WTC11 (cell line): Measurements from ENCODE around the gene FGD6. TPM values are rescaled to one million over a fixed set of nuclear protein-coding genes. Genes with fewer than 3 reads are reported as not detected.
"Not testable (repeated sequence)": the region's sequence is repeated elsewhere in the genome, so short reads cannot be mapped to it uniquely, and the experiment has no call there.

Source experiments
- ATAC-seq: fragments of 200-7000 bp; cut with Tn5 transposase; 2 replicates; pipeline ENCODE4 v1.10.0; 2021; ENCODE audit warnings: mild to moderate bottlenecking, moderate library complexity
- CTCF ChIA-PET: fragments of 300-600 bp; sonication (Branson Sonifier 250); formaldehyde crosslinking; loops from one replicate; lab custom pipeline; 2021; ENCODE audit warnings: antibody characterized with exemption; lab: Charles Lee
- POLR2A ChIA-PET: fragments of 350-600 bp; sonication (Branson Sonifier 250); formaldehyde crosslinking; loops from one replicate; lab custom pipeline; 2021; ENCODE audit warnings: antibody characterized with exemption; lab: Charles Lee
- DNase-seq: peaks from one replicate; pipeline ENCODE4 v3.0.0; 2021; ENCODE audit warnings: low spot score
- H3K27ac Mint-ChIP-seq: 2 replicates; pipeline ENCODE4 v1.8.0; 2021; ENCODE audit warnings: mixed read lengths
- H3K27me3 Mint-ChIP-seq: 2 replicates; pipeline ENCODE4 v1.8.0; 2021; ENCODE audit warnings: low read depth, mild to moderate bottlenecking, moderate library complexity, mixed read lengths
- H3K36me3 Mint-ChIP-seq: 2 replicates; pipeline ENCODE4 v1.8.0; 2021; ENCODE audit warnings: mixed read lengths
- H3K4me1 Mint-ChIP-seq: 2 replicates; pipeline ENCODE4 v1.8.0; 2022; ENCODE audit warnings: mixed read lengths
- H3K4me3 Mint-ChIP-seq: 2 replicates; pipeline ENCODE4 v1.8.0; 2021; ENCODE audit warnings: mild to moderate bottlenecking, moderate library complexity, mixed read lengths
- H3K9me3 Mint-ChIP-seq: 2 replicates; pipeline ENCODE4 v1.8.0; 2021; ENCODE audit warnings: mixed read lengths
- FOXJ3 ChIP-seq: sonication (generic); formaldehyde crosslinking; IDR thresholded peaks from 2 replicates; pipeline ENCODE4 v1.9.0; 2021; ENCODE audit warnings: missing genetic modification reagents, mild to moderate bottlenecking, borderline replicate concordance
- GABPB1 ChIP-seq: sonication (generic); formaldehyde crosslinking; IDR thresholded peaks from 2 replicates; pipeline ENCODE4 v1.8.1; 2023; ENCODE audit warnings: mild to moderate bottlenecking, missing genetic modification reagents
- IRF2 ChIP-seq: sonication (generic); formaldehyde crosslinking; IDR thresholded peaks from 2 replicates; pipeline ENCODE4 v1.8.0; 2022; ENCODE audit warnings: low read depth, missing genetic modification reagents, borderline replicate concordance
- JAZF1 ChIP-seq: fragments of 250-450 bp; sonication (Bioruptor Pico); IDR thresholded peaks from 2 replicates; pipeline ENCODE4 v1.9.0; 2021; ENCODE audit warnings: moderate library complexity, mild to moderate bottlenecking, inconsistent platforms
- KAT7 ChIP-seq: sonication (generic); formaldehyde crosslinking; IDR thresholded peaks from 2 replicates; pipeline ENCODE4 v1.8.1; 2023; ENCODE audit warnings: missing genetic modification reagents, mild to moderate bottlenecking, borderline replicate concordance
- NR2C2 ChIP-seq: sonication (generic); formaldehyde crosslinking; IDR thresholded peaks from 2 replicates; pipeline ENCODE4 v1.8.0; 2022; ENCODE audit warnings: mild to moderate bottlenecking, missing genetic modification reagents
- NR3C1 ChIP-seq: sonication (generic); formaldehyde crosslinking; conservative IDR thresholded peaks from 2 replicates; pipeline ENCODE4 v1.8.1; 2023; ENCODE audit warnings: low read depth, mild to moderate bottlenecking, missing genetic modification reagents
- OVOL2 ChIP-seq: fragments of 250-450 bp; sonication (Bioruptor Pico); IDR thresholded peaks from 2 replicates; pipeline ENCODE4 v1.9.0; 2021; ENCODE audit warnings: mild to moderate bottlenecking, borderline replicate concordance
- ZNF232 ChIP-seq: sonication (generic); formaldehyde crosslinking; IDR thresholded peaks from 2 replicates; pipeline ENCODE4 v1.8.0; 2022; ENCODE audit warnings: mild to moderate bottlenecking, missing genetic modification reagents
- total RNA-seq: library from RNA; stranded (reverse); gene quantifications from 3 replicates; pipeline ENCODE4 v1.2.3, GENCODE V29; 2021
- TF ChIP-seq, protein P1 (sequence below): sonication (generic); formaldehyde crosslinking; IDR thresholded peaks from 2 replicates; pipeline ENCODE4 v1.8.1; 2022; ENCODE audit warnings: missing genetic modification reagents, borderline replicate concordance
- TF ChIP-seq, protein P2 (sequence below): sonication (generic); formaldehyde crosslinking; IDR thresholded peaks from 2 replicates; pipeline ENCODE4 v1.8.0; 2023; ENCODE audit warnings: mild to moderate bottlenecking, missing genetic modification reagents
- TF ChIP-seq, protein P3 (sequence below): sonication (generic); formaldehyde crosslinking; IDR thresholded peaks from 2 replicates; pipeline ENCODE4 v1.8.1; 2023; ENCODE audit warnings: mild to moderate bottlenecking, missing genetic modification reagents, moderate library complexity
- TF ChIP-seq, protein P4 (sequence below): fragments of 250-450 bp; sonication (Bioruptor Pico); conservative IDR thresholded peaks from 2 replicates; pipeline ENCODE4 v1.9.0; 2021; ENCODE audit warnings: mild to moderate bottlenecking
- TF ChIP-seq, protein P5 (sequence below): sonication (generic); formaldehyde crosslinking; IDR thresholded peaks from 2 replicates; pipeline ENCODE4 v1.8.0; 2023; ENCODE audit warnings: missing genetic modification reagents, mild to moderate bottlenecking, borderline replicate concordance
- TF ChIP-seq, protein P6 (sequence below): fragments of 250-450 bp; sonication (Bioruptor Pico); IDR thresholded peaks from 2 replicates; pipeline ENCODE4 v1.9.0; 2021; ENCODE audit warnings: mild to moderate bottlenecking, borderline replicate concordance

Gene FGD6
- total RNA-seq, 1 experiment from 2014 or later: 28.2 TPM

DNA sequence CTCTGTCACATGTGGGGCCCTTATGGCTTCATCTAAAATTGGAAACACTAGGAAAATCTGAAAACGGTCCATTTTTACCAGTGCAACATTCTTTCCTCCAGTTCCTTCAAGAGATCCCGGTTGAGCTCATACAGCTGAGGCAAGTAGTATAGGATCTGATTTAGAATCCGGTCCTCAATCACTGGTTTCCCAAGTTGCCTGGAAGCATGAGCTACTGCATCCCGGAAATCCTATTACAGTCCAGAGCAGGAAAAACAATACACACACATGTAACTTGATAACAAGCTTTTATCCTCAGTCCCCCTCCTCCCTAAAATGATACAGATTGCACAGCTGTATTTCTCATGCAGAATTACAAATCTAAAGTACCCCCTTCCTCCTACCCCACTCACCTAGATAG lies 76.0 kb downstream of the FGD6 start (continued):
- TF ChIP-seq, protein P1, sequence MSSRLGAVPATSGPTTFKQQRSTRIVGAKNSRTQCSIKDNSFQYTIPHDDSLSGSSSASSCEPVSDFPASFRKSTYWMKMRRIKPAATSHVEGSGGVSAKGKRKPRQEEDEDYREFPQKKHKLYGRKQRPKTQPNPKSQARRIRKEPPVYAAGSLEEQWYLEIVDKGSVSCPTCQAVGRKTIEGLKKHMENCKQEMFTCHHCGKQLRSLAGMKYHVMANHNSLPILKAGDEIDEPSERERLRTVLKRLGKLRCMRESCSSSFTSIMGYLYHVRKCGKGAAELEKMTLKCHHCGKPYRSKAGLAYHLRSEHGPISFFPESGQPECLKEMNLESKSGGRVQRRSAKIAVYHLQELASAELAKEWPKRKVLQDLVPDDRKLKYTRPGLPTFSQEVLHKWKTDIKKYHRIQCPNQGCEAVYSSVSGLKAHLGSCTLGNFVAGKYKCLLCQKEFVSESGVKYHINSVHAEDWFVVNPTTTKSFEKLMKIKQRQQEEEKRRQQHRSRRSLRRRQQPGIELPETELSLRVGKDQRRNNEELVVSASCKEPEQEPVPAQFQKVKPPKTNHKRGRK (CRISPR knock-in tag): no peak
- TF ChIP-seq KAT7 (no peak), NR3C1 (no peak), OVOL2 (CRISPR knock-in tag) (no peak), FOXJ3 (CRISPR knock-in tag) (no peak)
- TF ChIP-seq, protein P2, sequence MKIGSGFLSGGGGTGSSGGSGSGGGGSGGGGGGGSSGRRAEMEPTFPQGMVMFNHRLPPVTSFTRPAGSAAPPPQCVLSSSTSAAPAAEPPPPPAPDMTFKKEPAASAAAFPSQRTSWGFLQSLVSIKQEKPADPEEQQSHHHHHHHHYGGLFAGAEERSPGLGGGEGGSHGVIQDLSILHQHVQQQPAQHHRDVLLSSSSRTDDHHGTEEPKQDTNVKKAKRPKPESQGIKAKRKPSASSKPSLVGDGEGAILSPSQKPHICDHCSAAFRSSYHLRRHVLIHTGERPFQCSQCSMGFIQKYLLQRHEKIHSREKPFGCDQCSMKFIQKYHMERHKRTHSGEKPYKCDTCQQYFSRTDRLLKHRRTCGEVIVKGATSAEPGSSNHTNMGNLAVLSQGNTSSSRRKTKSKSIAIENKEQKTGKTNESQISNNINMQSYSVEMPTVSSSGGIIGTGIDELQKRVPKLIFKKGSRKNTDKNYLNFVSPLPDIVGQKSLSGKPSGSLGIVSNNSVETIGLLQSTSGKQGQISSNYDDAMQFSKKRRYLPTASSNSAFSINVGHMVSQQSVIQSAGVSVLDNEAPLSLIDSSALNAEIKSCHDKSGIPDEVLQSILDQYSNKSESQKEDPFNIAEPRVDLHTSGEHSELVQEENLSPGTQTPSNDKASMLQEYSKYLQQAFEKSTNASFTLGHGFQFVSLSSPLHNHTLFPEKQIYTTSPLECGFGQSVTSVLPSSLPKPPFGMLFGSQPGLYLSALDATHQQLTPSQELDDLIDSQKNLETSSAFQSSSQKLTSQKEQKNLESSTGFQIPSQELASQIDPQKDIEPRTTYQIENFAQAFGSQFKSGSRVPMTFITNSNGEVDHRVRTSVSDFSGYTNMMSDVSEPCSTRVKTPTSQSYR (CRISPR knock-in tag): no peak

DNA sequence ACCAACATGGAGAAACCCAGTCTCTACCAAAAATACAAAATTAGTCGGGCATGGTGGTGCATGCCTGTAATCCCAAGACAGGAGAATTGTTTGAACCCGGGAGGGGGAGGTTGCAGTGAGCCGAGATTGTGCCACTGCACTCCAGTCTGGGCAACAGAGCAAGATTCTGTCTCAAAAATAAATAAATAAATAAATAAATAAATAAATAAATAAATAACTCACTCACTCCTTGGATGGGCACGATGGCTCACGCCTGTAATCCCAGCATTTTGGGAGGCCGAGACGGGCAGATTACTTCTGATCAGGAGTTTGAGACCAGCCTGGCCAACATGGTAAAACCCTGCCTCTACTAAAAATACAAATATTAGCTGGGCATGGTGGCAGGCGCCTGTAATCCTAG lies 79.2 kb downstream of the FGD6 start:
- H3K27me3 Mint-ChIP-seq, CTCF ChIA-PET, H3K9me3 Mint-ChIP-seq, DNase-seq, H3K4me3 Mint-ChIP-seq, H3K4me1 Mint-ChIP-seq, ATAC-seq, POLR2A ChIA-PET, H3K27ac Mint-ChIP-seq: not testable (repeated sequence)
- H3K36me3 Mint-ChIP-seq: peaks cover 33% of the 10 kb centered on the region

DNA sequence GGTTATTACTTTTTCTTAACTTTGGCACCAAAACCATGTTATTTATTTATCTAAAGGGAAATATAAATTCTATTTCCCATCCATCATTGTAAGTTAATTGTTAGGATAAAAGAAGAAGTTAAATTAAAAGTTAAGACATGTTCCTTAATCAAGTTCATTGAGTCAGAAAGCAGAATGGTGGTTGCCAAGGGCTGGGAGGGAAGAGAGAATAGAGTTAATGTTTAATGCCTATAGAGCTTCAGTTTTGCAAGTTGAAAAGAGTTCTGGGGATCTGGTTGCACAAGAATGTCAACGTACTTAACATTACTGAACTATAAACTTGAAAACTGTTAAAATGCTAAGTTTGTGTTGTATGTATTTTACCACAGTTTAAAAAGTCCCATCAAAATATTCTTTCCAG lies 80.7 kb downstream of the FGD6 start:
- CTCF ChIA-PET: no interaction called here
- POLR2A ChIA-PET: no interaction called here
- no peaks in the 10 kb centered on the region for H3K27me3 Mint-ChIP-seq
- DNase-seq (no peak), ATAC-seq (no peak)
- no peak overlapping the region for H3K4me3 Mint-ChIP-seq
- no peaks in the 10 kb centered on the region for H3K4me1 Mint-ChIP-seq
- H3K36me3 Mint-ChIP-seq: peaks cover 37% of the 10 kb centered on the region
- no peaks in the 10 kb centered on the region for H3K9me3 Mint-ChIP-seq
- peak overlapping the region; percentile 8; the same call in 1 of the 2 replicates for H3K27ac Mint-ChIP-seq
- TF ChIP-seq, protein P1 (CRISPR knock-in tag): no peak
- TF ChIP-seq, protein P3, sequence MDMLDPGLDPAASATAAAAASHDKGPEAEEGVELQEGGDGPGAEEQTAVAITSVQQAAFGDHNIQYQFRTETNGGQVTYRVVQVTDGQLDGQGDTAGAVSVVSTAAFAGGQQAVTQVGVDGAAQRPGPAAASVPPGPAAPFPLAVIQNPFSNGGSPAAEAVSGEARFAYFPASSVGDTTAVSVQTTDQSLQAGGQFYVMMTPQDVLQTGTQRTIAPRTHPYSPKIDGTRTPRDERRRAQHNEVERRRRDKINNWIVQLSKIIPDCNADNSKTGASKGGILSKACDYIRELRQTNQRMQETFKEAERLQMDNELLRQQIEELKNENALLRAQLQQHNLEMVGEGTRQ (CRISPR knock-in tag): no peak
- TF ChIP-seq, protein P4, sequence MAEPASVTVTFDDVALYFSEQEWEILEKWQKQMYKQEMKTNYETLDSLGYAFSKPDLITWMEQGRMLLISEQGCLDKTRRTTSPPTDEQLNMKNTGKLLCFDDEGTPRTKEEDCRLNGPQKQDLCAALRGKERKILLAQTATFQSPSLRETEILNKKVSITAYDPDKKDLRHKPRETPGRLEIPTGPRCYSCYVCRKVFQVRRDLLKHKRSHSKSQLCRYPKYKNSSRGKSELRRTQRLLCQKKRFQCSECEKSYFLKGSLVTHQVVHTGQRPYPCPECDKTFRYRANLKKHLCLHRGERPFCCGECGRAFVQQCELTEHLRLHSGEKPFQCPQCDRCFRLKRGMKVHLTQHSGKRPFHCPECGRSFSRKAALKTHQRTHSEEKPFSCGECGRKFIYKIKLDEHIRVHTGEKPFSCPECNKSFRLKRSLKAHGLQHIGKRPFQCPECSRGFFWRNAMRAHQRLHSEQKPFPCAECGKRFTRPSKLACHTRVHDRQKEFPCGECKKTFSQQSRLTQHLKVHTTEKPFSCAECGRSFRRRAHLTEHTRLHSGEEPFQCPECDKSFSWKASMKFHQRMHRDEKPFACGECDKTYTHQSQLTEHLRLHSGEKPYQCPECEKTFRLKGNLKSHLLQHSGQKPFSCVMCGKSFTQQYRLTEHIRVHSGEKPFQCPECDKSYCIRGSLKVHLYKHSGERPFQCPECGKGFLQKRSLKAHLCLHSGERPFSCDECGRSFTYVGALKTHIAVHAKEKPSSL (CRISPR knock-in tag): no peak
- TF ChIP-seq GABPB1 (CRISPR knock-in tag) (no peak), NR2C2 (CRISPR knock-in tag) (no peak), ZNF232 (no peak), IRF2 (no peak), JAZF1 (CRISPR knock-in tag) (no peak)
- TF ChIP-seq, protein P5, sequence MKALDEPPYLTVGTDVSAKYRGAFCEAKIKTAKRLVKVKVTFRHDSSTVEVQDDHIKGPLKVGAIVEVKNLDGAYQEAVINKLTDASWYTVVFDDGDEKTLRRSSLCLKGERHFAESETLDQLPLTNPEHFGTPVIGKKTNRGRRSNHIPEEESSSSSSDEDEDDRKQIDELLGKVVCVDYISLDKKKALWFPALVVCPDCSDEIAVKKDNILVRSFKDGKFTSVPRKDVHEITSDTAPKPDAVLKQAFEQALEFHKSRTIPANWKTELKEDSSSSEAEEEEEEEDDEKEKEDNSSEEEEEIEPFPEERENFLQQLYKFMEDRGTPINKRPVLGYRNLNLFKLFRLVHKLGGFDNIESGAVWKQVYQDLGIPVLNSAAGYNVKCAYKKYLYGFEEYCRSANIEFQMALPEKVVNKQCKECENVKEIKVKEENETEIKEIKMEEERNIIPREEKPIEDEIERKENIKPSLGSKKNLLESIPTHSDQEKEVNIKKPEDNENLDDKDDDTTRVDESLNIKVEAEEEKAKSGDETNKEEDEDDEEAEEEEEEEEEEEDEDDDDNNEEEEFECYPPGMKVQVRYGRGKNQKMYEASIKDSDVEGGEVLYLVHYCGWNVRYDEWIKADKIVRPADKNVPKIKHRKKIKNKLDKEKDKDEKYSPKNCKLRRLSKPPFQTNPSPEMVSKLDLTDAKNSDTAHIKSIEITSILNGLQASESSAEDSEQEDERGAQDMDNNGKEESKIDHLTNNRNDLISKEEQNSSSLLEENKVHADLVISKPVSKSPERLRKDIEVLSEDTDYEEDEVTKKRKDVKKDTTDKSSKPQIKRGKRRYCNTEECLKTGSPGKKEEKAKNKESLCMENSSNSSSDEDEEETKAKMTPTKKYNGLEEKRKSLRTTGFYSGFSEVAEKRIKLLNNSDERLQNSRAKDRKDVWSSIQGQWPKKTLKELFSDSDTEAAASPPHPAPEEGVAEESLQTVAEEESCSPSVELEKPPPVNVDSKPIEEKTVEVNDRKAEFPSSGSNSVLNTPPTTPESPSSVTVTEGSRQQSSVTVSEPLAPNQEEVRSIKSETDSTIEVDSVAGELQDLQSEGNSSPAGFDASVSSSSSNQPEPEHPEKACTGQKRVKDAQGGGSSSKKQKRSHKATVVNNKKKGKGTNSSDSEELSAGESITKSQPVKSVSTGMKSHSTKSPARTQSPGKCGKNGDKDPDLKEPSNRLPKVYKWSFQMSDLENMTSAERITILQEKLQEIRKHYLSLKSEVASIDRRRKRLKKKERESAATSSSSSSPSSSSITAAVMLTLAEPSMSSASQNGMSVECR (CRISPR knock-in tag): no peak
- TF ChIP-seq, protein P6, sequence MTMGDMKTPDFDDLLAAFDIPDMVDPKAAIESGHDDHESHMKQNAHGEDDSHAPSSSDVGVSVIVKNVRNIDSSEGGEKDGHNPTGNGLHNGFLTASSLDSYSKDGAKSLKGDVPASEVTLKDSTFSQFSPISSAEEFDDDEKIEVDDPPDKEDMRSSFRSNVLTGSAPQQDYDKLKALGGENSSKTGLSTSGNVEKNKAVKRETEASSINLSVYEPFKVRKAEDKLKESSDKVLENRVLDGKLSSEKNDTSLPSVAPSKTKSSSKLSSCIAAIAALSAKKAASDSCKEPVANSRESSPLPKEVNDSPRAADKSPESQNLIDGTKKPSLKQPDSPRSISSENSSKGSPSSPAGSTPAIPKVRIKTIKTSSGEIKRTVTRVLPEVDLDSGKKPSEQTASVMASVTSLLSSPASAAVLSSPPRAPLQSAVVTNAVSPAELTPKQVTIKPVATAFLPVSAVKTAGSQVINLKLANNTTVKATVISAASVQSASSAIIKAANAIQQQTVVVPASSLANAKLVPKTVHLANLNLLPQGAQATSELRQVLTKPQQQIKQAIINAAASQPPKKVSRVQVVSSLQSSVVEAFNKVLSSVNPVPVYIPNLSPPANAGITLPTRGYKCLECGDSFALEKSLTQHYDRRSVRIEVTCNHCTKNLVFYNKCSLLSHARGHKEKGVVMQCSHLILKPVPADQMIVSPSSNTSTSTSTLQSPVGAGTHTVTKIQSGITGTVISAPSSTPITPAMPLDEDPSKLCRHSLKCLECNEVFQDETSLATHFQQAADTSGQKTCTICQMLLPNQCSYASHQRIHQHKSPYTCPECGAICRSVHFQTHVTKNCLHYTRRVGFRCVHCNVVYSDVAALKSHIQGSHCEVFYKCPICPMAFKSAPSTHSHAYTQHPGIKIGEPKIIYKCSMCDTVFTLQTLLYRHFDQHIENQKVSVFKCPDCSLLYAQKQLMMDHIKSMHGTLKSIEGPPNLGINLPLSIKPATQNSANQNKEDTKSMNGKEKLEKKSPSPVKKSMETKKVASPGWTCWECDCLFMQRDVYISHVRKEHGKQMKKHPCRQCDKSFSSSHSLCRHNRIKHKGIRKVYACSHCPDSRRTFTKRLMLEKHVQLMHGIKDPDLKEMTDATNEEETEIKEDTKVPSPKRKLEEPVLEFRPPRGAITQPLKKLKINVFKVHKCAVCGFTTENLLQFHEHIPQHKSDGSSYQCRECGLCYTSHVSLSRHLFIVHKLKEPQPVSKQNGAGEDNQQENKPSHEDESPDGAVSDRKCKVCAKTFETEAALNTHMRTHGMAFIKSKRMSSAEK (CRISPR knock-in tag): no peak
